ENCODE data around the gene SNTG2. TPM values are rescaled to one million over a fixed set of nuclear protein-coding genes. Genes with fewer than 3 reads are reported as not detected.
A peak's percentile ranks its signal among the peaks of the same experiment; 100 is the strongest.

Gene SNTG2
- total and polyA plus RNA-seq, 11 donors, result 0.19 to 3.2 (median 0.93) TPM

- no peaks in the 10 kb centered on the region for H3K9me3 ChIP-seq
- peaks cover 0 to 14% (median 8%) of the 10 kb centered on the region in 12 donors for H3K4me1 ChIP-seq
- H3K36me3 ChIP-seq, result no peaks in the 10 kb centered on the region
- no peak for ATAC-seq
- H3K4me3 ChIP-seq, result no peak overlapping the region
- intact Hi-C loops (cut with DNase I), result no loop called here
- H3K27me3 ChIP-seq, result peaks cover 0 to 5% (median 0%) of the 10 kb centered on the region in 9 donors
- no peak overlapping the region for H3K27ac ChIP-seq
- DNase-seq, result no peak
- 80 to 84% (median 81%) methylated on average over 12 of the region's 12 CpGs for WGBS, 4 donors
- TF ChIP-seq POLR2A (IDR thresholded peaks at IDR 0.05), result no peak
- TF ChIP-seq CTCF (IDR thresholded peaks at IDR 0.05), result no peak
These were observed 64.2 kb downstream of the SNTG2 start for GRCh38 chr2:1014802-1015201.

- TF ChIP-seq CTCF (IDR thresholded peaks at IDR 0.05) (no peak), POLR2A (IDR thresholded peaks at IDR 0.05) (no peak)
- ATAC-seq (no peak), DNase-seq (no peak)
- 80 to 83% (median 82%) methylated on average over 8 of the region's 8 CpGs for WGBS, 4 donors
- H3K4me1 ChIP-seq, result no peaks in the 10 kb centered on the region
- intact Hi-C loops (cut with DNase I), result no loop called here
- H3K27ac ChIP-seq, result no peak overlapping the region
- no peaks in the 10 kb centered on the region for H3K9me3 ChIP-seq
- H3K36me3 ChIP-seq, result no peaks in the 10 kb centered on the region
- H3K4me3 ChIP-seq, result no peak overlapping the region
- H3K27me3 ChIP-seq, result peaks cover 0 to 5% (median 0%) of the 10 kb centered on the region in 9 donors
These were observed 65.9 kb downstream of the SNTG2 start for GRCh38 chr2:1016500-1016899.

GRCh38 chr2:1017827-1018226 is 67.2 kb downstream of the SNTG2 start:
- intact Hi-C loops (cut with DNase I), result no loop called here
- DNase-seq (no peak), ATAC-seq (no peak)
- Histone ChIP-seq H3K27me3 (peaks cover 0 to 5% (median 0%) of the 10 kb centered on the region in 9 donors), H3K4me3 (no peak overlapping the region), H3K27ac (no peak overlapping the region), H3K9me3 (no peaks in the 10 kb centered on the region), H3K36me3 (no peaks in the 10 kb centered on the region), H3K4me1 (no peaks in the 10 kb centered on the region)
- no peak for TF ChIP-seq CTCF (IDR thresholded peaks at IDR 0.05)
- no peak for TF ChIP-seq POLR2A (IDR thresholded peaks at IDR 0.05)
- WGBS, 4 donors, result 79 to 84% (median 81%) methylated on average over 6 of the region's 6 CpGs

- WGBS, 4 donors, result 47 to 63% (median 56%) methylated on average over 3 of the region's 3 CpGs
- Histone ChIP-seq H3K27me3 (no peaks in the 10 kb centered on the region), H3K4me1 (no peaks in the 10 kb centered on the region), H3K9me3 (no peaks in the 10 kb centered on the region), H3K4me3 (no peak overlapping the region), H3K36me3 (no peaks in the 10 kb centered on the region), H3K27ac (no peak overlapping the region)
- intact Hi-C loops (cut with DNase I), result no loop called here
- peak in 1 of 4 donors; percentile 24 for ATAC-seq
- DNase-seq, result no peak
- TF ChIP-seq CTCF (IDR thresholded peaks at IDR 0.05), result no peak
- no peak for TF ChIP-seq POLR2A (IDR thresholded peaks at IDR 0.05)
These were observed 69.6 kb downstream of the SNTG2 start for GRCh38 chr2:1020206-1020605.

Measured in heart left ventricle (tissue), 16 donors.